GM19372 (cell line): ENCODE data around the gene FMN1.

Experiments used
- ATAC-seq: cut with Tn5 transposase; IDR thresholded peaks from one replicate; pipeline ENCODE4 v1.9.1; 2021; ENCODE audit warnings: mild to moderate bottlenecking, low read depth, moderate library complexity; ENCODE audit not compliant: unreplicated experiment

The FMN1 gene

GRCh38 chr15:32803631-32804030 is 390.9 kb downstream of the FMN1 start:
- ATAC-seq, result no peak

GRCh38 chr15:32802286-32802936 is 392.1 kb downstream of the FMN1 start:
- no peak for ATAC-seq

GRCh38 chr15:32799936-32800535 is 394.5 kb downstream of the FMN1 start:
- ATAC-seq, result no peak

GRCh38 chr15:32796856-32797255 is 397.7 kb downstream of the FMN1 start:
- ATAC-seq, result no peak

GRCh38 chr15:32794973-32795372 is 399.5 kb downstream of the FMN1 start:
- no peak for ATAC-seq

- no peak for ATAC-seq
Measured at GRCh38 chr15:32792436-32792835, 402.1 kb downstream of the FMN1 start.

GRCh38 chr15:32790352-32790999 is 404.0 kb downstream of the FMN1 start:
- no peak for ATAC-seq

GRCh38 chr15:32787949-32788348 is 406.6 kb downstream of the FMN1 start:
- no peak for ATAC-seq

- no peak for ATAC-seq
Measured at GRCh38 chr15:32786906-32787305, 407.6 kb downstream of the FMN1 start.

GRCh38 chr15:32784581-32784980 is 409.9 kb downstream of the FMN1 start:
- no peak for ATAC-seq

GRCh38 chr15:32781781-32782180 is 412.7 kb downstream of the FMN1 start:
- ATAC-seq, result no peak

- ATAC-seq, result no peak
Measured at GRCh38 chr15:32778391-32779176, 415.9 kb downstream of the FMN1 start.

- no peak for ATAC-seq
Measured at GRCh38 chr15:32775103-32775502, 419.4 kb downstream of the FMN1 start.

GRCh38 chr15:32774022-32774421 is 420.5 kb downstream of the FMN1 start:
- no peak for ATAC-seq

GRCh38 chr15:32767236-32767635 is 427.3 kb downstream of the FMN1 start:
- ATAC-seq, result no peak

GRCh38 chr15:32766101-32766500 is 428.4 kb downstream of the FMN1 start:
- no peak for ATAC-seq

GRCh38 chr15:32765236-32765635 is 429.3 kb downstream of the FMN1 start:
- no peak for ATAC-seq

- no peak for ATAC-seq
Measured at GRCh38 chr15:32763295-32763694, 431.2 kb downstream of the FMN1 start.

GRCh38 chr15:32757426-32757825 is 437.1 kb downstream of the FMN1 start:
- no peak for ATAC-seq

- no peak for ATAC-seq
Measured at GRCh38 chr15:32750979-32751378, 443.5 kb downstream of the FMN1 start.

GRCh38 chr15:32747921-32748342 is 446.6 kb downstream of the FMN1 start:
- no peak for ATAC-seq
